ENCODE measurements around the gene PPL.

GRCh38 chr16:4864728-4865127, 72.2 kb downstream of the PPL start:
- TF ChIP-seq SIN3A (IDR thresholded peaks at IDR 0.05; ENCODE audit: low read depth) (no peak), CEBPB (IDR thresholded peaks at IDR 0.05; ENCODE audit: low read depth) (no peak), POLR2AphosphoS5 (IDR thresholded peaks at IDR 0.05; ENCODE audit: low read depth, low read length) (no peak), REST (IDR thresholded peaks at IDR 0.05; ENCODE audit: low read depth) (no peak), POLR2A (IDR thresholded peaks at IDR 0.05; ENCODE audit: borderline replicate concordance, extremely low read depth, insufficient read depth, insufficient read length) (no peak), EZH2phosphoT487 (IDR thresholded peaks at IDR 0.05; ENCODE audit: borderline replicate concordance) (no peak), YY1 (IDR thresholded peaks at IDR 0.05; ENCODE audit: extremely low read depth, insufficient replicate concordance, low read depth, low read length) (no peak), SRF (IDR thresholded peaks at IDR 0.05; ENCODE audit: low read depth) (no peak), EZH2 (IDR thresholded peaks at IDR 0.05) (no peak), ATF3 (IDR thresholded peaks at IDR 0.05) (no peak), ZNF274 (IDR thresholded peaks at IDR 0.05; ENCODE audit: low read depth, low read length) (no peak)
- TF ChIP-seq, protein P1, sequence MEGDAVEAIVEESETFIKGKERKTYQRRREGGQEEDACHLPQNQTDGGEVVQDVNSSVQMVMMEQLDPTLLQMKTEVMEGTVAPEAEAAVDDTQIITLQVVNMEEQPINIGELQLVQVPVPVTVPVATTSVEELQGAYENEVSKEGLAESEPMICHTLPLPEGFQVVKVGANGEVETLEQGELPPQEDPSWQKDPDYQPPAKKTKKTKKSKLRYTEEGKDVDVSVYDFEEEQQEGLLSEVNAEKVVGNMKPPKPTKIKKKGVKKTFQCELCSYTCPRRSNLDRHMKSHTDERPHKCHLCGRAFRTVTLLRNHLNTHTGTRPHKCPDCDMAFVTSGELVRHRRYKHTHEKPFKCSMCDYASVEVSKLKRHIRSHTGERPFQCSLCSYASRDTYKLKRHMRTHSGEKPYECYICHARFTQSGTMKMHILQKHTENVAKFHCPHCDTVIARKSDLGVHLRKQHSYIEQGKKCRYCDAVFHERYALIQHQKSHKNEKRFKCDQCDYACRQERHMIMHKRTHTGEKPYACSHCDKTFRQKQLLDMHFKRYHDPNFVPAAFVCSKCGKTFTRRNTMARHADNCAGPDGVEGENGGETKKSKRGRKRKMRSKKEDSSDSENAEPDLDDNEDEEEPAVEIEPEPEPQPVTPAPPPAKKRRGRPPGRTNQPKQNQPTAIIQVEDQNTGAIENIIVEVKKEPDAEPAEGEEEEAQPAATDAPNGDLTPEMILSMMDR (IDR thresholded peaks at IDR 0.05 in 2 of 3, conservative IDR thresholded peaks at IDR 0.05 in 1 of 3; ENCODE audit: borderline replicate concordance in 1 of 3, insufficient read depth in 1 of 3, low read depth in 2 of 3, low read length in 2 of 3): no peak
